MM.1S (cell line): Measurements from ENCODE around the gene P2RX6.

ENCODE experiments used
- DNase-seq: peaks from one replicate; pipeline ENCODE4 v3.0.0-alpha.2; 2015
- H2AFZ ChIP-seq: fragments of 300-600 bp; sonication (generic); 2 replicates; pipeline ENCODE4 v1.6.0; 2016; ENCODE audit warnings: antibody characterized with exemption, low read length
- H3F3A ChIP-seq: fragments of 300-600 bp; sonication (generic); 2 replicates; pipeline ENCODE4 v1.6.1; 2016; ENCODE audit warnings: mild to moderate bottlenecking, antibody characterized with exemption, low read length, moderate library complexity, mixed read lengths; ENCODE audit not compliant: insufficient read depth
- H3K27ac ChIP-seq: fragments of 300-600 bp; sonication (generic); 2 replicates; pipeline ENCODE4 v1.5.1; 2016; ENCODE audit warnings: mild to moderate bottlenecking, low read length
- H3K27me3 ChIP-seq: fragments of 300-600 bp; sonication (generic); replicated peaks from 2 replicates; pipeline ENCODE4 v1.6.0; 2016; ENCODE audit warnings: low read length; ENCODE audit not compliant: insufficient read depth
- H3K36me3 ChIP-seq: fragments of 300-600 bp; sonication (generic); replicated peaks from 2 replicates; pipeline ENCODE4 v1.6.1; 2016; ENCODE audit warnings: mild to moderate bottlenecking, low read length, mixed read lengths; ENCODE audit not compliant: insufficient read depth
- H3K4me1 ChIP-seq: fragments of 300-600 bp; sonication (generic); 2 replicates; pipeline ENCODE4 v1.6.1; 2016; ENCODE audit warnings: low read length, mixed read lengths
- H3K4me2 ChIP-seq: fragments of 300-600 bp; sonication (generic); 2 replicates; pipeline ENCODE4 v1.6.0; 2016; ENCODE audit warnings: low read depth, low read length
- H3K4me3 ChIP-seq: fragments of 300-600 bp; sonication (generic); 2 replicates; pipeline ENCODE4 v1.5.1; 2016; ENCODE audit warnings: low read length, mixed read lengths
- H3K79me2 ChIP-seq: fragments of 300-600 bp; sonication (generic); 2 replicates; pipeline ENCODE4 v1.6.1; 2016; ENCODE audit warnings: mixed run types, low read length, mixed read lengths
- H3K9ac ChIP-seq: fragments of 300-600 bp; sonication (generic); 2 replicates; pipeline ENCODE4 v1.6.1; 2016; ENCODE audit warnings: low read length, mixed read lengths
- H3K9me2 ChIP-seq: fragments of 300-600 bp; sonication (generic); replicated peaks from 2 replicates; pipeline ENCODE4 v1.6.1; 2016; ENCODE audit warnings: mild to moderate bottlenecking, low read length, mixed read lengths; ENCODE audit not compliant: insufficient read depth
- H3K9me3 ChIP-seq: fragments of 300-600 bp; sonication (generic); replicated peaks from 2 replicates; pipeline ENCODE4 v1.6.1; 2016; ENCODE audit warnings: mild to moderate bottlenecking, low read length, mixed read lengths; ENCODE audit not compliant: insufficient read depth
- H4K20me1 ChIP-seq: fragments of 300-600 bp; sonication (generic); 2 replicates; pipeline ENCODE4 v1.6.1; 2016; ENCODE audit warnings: mild to moderate bottlenecking, low read length, moderate library complexity, mixed read lengths; ENCODE audit not compliant: insufficient read depth
- EZH2 ChIP-seq: fragments of 300-600 bp; sonication (generic); optimal IDR thresholded peaks from 2 replicates; pipeline ENCODE3; 2017; ENCODE audit warnings: low read depth, mild to moderate bottlenecking, antibody characterized with exemption, low read length, mixed read lengths
- EZH2phosphoT487 ChIP-seq: fragments of 300-600 bp; sonication (generic); IDR thresholded peaks from 2 replicates; pipeline ENCODE4 v1.6.1; 2018; ENCODE audit warnings: antibody characterized with exemption, low read length
- TF ChIP-seq, protein P1 (sequence below): fragments of 300-600 bp; sonication (generic); IDR thresholded peaks from 2 replicates; pipeline ENCODE4 v1.5.1; 2016; ENCODE audit warnings: antibody characterized with exemption, low read length, mixed read lengths

The P2RX6 gene

DNA sequence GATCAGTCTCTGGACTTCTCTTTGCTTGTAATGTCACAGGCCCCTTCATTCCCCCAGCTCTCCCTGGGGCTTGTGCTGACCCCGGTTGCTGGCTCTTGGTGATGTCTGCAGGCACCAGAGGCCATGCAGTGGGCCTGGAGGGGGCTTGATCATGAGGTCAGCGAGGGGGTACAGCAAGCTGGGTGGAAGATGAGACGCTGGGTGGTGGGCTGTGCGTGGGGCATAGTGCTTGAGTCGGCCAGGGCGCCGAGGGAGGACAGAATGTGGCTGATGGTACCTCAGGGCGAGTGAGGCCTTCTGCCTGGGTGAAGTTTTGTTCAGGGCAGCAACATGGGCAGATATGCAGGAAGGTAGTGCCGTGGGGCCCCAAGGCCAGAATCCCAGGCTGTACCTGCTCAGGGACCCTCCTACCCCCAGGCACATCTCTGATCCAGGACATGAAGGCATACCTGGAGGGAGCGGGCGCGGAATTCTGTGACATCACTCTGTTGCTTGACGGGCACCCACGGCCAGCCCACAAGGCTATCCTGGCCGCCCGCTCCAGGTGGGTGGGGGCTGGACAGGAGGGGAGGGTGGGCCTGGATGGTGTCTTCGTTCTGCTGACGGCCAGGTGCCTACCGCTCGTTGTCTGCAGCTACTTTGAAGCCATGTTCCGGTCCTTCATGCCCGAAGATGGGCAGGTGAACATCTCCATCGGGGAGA lies 19.5 kb upstream of the P2RX6 start:
- Histone ChIP-seq H3K27me3 (no peaks in the 10 kb centered on the region), H3K4me2 (no peak overlapping the region), H3K4me3 (no peak overlapping the region), H3K4me1 (peaks cover 2% of the 10 kb centered on the region; the same call in 1 of the 2 replicates), H3K9ac (no peak overlapping the region), H3K27ac (no peak overlapping the region), H3K9me3 (no peaks in the 10 kb centered on the region), H3K9me2 (no peaks in the 10 kb centered on the region), H3K36me3 (no peaks in the 10 kb centered on the region), H3F3A (no peaks in the 10 kb centered on the region; the same call in 1 of the 2 replicates), H4K20me1 (no peaks in the 10 kb centered on the region), H3K79me2 (peaks cover 11% of the 10 kb centered on the region), H2AFZ (no peak overlapping the region)
- TF ChIP-seq EZH2 (no peak), EZH2phosphoT487 (no peak)
- TF ChIP-seq, protein P1, sequence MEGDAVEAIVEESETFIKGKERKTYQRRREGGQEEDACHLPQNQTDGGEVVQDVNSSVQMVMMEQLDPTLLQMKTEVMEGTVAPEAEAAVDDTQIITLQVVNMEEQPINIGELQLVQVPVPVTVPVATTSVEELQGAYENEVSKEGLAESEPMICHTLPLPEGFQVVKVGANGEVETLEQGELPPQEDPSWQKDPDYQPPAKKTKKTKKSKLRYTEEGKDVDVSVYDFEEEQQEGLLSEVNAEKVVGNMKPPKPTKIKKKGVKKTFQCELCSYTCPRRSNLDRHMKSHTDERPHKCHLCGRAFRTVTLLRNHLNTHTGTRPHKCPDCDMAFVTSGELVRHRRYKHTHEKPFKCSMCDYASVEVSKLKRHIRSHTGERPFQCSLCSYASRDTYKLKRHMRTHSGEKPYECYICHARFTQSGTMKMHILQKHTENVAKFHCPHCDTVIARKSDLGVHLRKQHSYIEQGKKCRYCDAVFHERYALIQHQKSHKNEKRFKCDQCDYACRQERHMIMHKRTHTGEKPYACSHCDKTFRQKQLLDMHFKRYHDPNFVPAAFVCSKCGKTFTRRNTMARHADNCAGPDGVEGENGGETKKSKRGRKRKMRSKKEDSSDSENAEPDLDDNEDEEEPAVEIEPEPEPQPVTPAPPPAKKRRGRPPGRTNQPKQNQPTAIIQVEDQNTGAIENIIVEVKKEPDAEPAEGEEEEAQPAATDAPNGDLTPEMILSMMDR: no peak
- DNase-seq: no peak

DNA sequence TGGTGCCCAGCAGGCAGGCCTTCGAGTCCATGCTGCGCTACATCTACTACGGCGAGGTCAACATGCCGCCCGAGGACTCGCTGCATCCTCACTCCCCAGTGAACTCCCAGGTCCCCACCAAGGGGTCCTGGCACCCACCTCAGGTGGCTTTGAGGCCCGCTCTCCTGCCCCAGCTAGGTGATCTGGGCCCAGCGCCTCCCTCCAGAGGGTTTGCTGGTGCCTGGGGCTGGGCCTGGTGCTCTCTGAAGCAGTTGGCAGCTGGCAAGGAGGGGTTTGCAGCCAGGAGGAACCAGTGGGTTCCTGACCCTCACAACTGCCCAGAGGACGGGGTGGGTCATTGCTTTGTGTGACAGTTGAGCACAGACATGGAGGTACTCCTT lies 18.9 kb upstream of the P2RX6 start:
- no peak overlapping the region for H3K4me2 ChIP-seq
- H3K4me1 ChIP-seq: peaks cover 5% of the 10 kb centered on the region; the same call in 1 of the 2 replicates
- H3F3A ChIP-seq: no peaks in the 10 kb centered on the region; the same call in 1 of the 2 replicates
- no peak overlapping the region for H3K27ac ChIP-seq
- no peaks in the 10 kb centered on the region for H3K9me3 ChIP-seq
- no peaks in the 10 kb centered on the region for H3K36me3 ChIP-seq
- no peak for TF ChIP-seq EZH2phosphoT487
- TF ChIP-seq, protein P1: no peak
- TF ChIP-seq EZH2: no peak
- no peaks in the 10 kb centered on the region for H3K27me3 ChIP-seq
- H3K4me3 ChIP-seq: no peak overlapping the region
- H2AFZ ChIP-seq: no peak overlapping the region
- no peak for DNase-seq
- peaks cover 17% of the 10 kb centered on the region for H3K79me2 ChIP-seq
- no peak overlapping the region for H3K9ac ChIP-seq
- H3K9me2 ChIP-seq: no peaks in the 10 kb centered on the region
- H4K20me1 ChIP-seq: no peaks in the 10 kb centered on the region

DNA sequence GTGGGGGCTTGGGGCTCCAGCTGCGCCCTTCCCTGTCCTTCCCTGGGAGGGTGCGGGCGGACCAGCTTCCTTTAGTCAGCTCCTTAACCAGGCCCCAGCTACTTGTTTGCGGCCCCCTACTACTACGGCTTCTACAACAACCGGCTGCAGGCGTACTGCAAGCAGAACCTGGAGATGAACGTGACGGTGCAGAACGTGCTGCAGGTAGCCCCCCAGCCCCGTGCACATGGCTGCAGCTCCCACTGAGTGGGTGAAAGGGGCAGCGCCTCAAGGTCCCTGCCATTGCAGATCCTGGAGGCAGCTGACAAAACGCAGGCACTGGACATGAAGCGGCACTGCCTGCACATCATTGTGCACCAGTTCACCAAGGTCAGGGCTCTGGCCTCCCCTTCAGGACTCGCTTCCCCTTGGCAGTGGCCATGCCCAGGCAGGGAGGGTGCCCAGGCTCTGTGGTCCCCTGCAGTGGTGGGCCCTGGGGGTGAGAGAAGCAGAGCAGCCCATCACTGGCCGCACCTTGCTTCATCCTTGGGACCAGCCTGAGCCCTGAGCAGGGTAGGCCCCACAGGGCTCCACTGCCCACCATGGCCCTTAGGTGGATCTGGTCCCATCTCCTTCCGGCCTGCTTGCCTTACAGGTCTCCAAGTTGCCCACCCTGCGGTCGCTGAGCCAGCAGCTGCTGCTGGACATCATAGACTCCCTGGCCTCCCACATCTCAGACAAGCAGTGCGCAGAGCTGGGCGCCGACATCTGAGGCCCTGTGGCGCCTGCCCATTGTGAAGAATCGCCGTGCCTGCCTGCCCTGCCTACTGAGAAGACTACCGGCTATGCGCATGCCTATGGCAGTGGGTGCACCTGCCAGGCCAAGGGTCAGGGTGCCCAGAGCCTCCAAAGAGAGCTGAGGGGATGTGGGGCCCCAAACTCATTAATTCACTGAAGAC lies 18.1 kb upstream of the P2RX6 start:
- DNase-seq: no peak
- Histone ChIP-seq H3K36me3 (no peaks in the 10 kb centered on the region), H3K27ac (no peak overlapping the region), H3K4me1 (peaks cover 5% of the 10 kb centered on the region; the same call in 1 of the 2 replicates), H3K27me3 (no peaks in the 10 kb centered on the region), H3K9me3 (no peaks in the 10 kb centered on the region), H3K9ac (no peak overlapping the region), H4K20me1 (no peaks in the 10 kb centered on the region), H3F3A (peaks cover 5% of the 10 kb centered on the region), H2AFZ (no peak overlapping the region), H3K4me2 (no peak overlapping the region), H3K4me3 (no peak overlapping the region), H3K79me2 (peaks cover 21% of the 10 kb centered on the region), H3K9me2 (no peaks in the 10 kb centered on the region)
- TF ChIP-seq, protein P1: no peak
- no peak for TF ChIP-seq EZH2phosphoT487
- TF ChIP-seq EZH2: no peak
